Measurements from ENCODE around the gene ZBTB32. TPM values are rescaled to one million over a fixed set of nuclear protein-coding genes. Genes with fewer than 3 reads are reported as not detected.

The ZBTB32 gene
- total RNA-seq, 1 donor from 2014 or later = not detected

- H3K27ac ChIP-seq = no peak overlapping the region
- H4K20me1 ChIP-seq (ENCODE audit: low read depth) = peaks cover 17% of the 10 kb centered on the region
- Mint-ChIP-seq H3K4me3 (no peak overlapping the region), H3K27me3 (ENCODE audit: insufficient read depth, low read depth) (peaks cover 5% of the 10 kb centered on the region), H3K4me1 (peaks cover 9% of the 10 kb centered on the region), H3K36me3 (peaks cover 17% of the 10 kb centered on the region), H3K27ac (no peak overlapping the region), H3K9me3 (no peaks in the 10 kb centered on the region)
- DNase-seq (ENCODE audit: low spot score) = no peak
- no peak overlapping the region for H3K4me2 ChIP-seq
- H3K4me3 ChIP-seq = no peak overlapping the region
- peaks cover 33% of the 10 kb centered on the region for H3F3A ChIP-seq (ENCODE audit: low read depth)
- H3K4me1 ChIP-seq = peaks cover 9% of the 10 kb centered on the region
- no peaks in the 10 kb centered on the region for H3K27me3 ChIP-seq
- no peak overlapping the region for H2AFZ ChIP-seq (replicated peaks)
- no peaks in the 10 kb centered on the region for H3K9me3 ChIP-seq (ENCODE audit: low read depth)
- TF ChIP-seq CTCF (IDR thresholded peaks at IDR 0.05) (no peak), EZH2 (IDR thresholded peaks at IDR 0.05) (no peak), EZH2phosphoT487 (IDR thresholded peaks at IDR 0.05) (no peak)
- H3K79me2 ChIP-seq (ENCODE audit: low read depth) = no peaks in the 10 kb centered on the region
- H3K9ac ChIP-seq = no peak overlapping the region
- H3K36me3 ChIP-seq = no peaks in the 10 kb centered on the region
Observed at GRCh38 chr19:35736913-35737886, 32.8 kb downstream of the ZBTB32 start.

- TF ChIP-seq EZH2 (IDR thresholded peaks at IDR 0.05) (no peak), CTCF (IDR thresholded peaks at IDR 0.05) (no peak), EZH2phosphoT487 (IDR thresholded peaks at IDR 0.05) (no peak)
- peaks cover 17% of the 10 kb centered on the region for H3K36me3 Mint-ChIP-seq
- Histone ChIP-seq H3K4me1 (peaks cover 9% of the 10 kb centered on the region), H3K27ac (no peak overlapping the region), H3K4me2 (no peak overlapping the region), H3K9ac (no peak overlapping the region), H4K20me1 (ENCODE audit: low read depth) (peaks cover 17% of the 10 kb centered on the region), H3F3A (ENCODE audit: low read depth) (peaks cover 37% of the 10 kb centered on the region), H3K4me3 (no peak overlapping the region), H2AFZ (replicated peaks) (no peak overlapping the region), H3K79me2 (ENCODE audit: low read depth) (no peaks in the 10 kb centered on the region), H3K9me3 (ENCODE audit: low read depth) (no peaks in the 10 kb centered on the region), H3K27me3 (no peaks in the 10 kb centered on the region), H3K36me3 (no peaks in the 10 kb centered on the region)
- no peaks in the 10 kb centered on the region for H3K9me3 Mint-ChIP-seq
- peak overlapping the region; percentile 68 for H3K4me3 Mint-ChIP-seq
- H3K4me1 Mint-ChIP-seq = peaks cover 13% of the 10 kb centered on the region
- DNase-seq (ENCODE audit: low spot score) = no peak
- H3K27ac Mint-ChIP-seq = no peak overlapping the region
- peaks cover 9% of the 10 kb centered on the region for H3K27me3 Mint-ChIP-seq (ENCODE audit: insufficient read depth, low read depth)
Observed at GRCh38 chr19:35738021-35738886, 33.9 kb downstream of the ZBTB32 start.

GRCh38 chr19:35738887-35739229 is 34.5 kb downstream of the ZBTB32 start:
- DNase-seq (ENCODE audit: low spot score) = no peak
- peaks cover 9% of the 10 kb centered on the region for H3K4me1 ChIP-seq
- H3F3A ChIP-seq (ENCODE audit: low read depth) = peaks cover 37% of the 10 kb centered on the region
- H3K9ac ChIP-seq = no peak overlapping the region
- peaks cover 17% of the 10 kb centered on the region for H4K20me1 ChIP-seq (ENCODE audit: low read depth)
- H3K36me3 Mint-ChIP-seq = peaks cover 16% of the 10 kb centered on the region
- no peak overlapping the region for H3K4me2 ChIP-seq
- TF ChIP-seq EZH2phosphoT487 (IDR thresholded peaks at IDR 0.05) (no peak), CTCF (IDR thresholded peaks at IDR 0.05) (no peak), EZH2 (IDR thresholded peaks at IDR 0.05) (no peak)
- no peaks in the 10 kb centered on the region for H3K9me3 Mint-ChIP-seq
- H3K4me1 Mint-ChIP-seq = peaks cover 16% of the 10 kb centered on the region
- no peak overlapping the region for H2AFZ ChIP-seq (replicated peaks)
- H3K27ac ChIP-seq = no peak overlapping the region
- H3K4me3 ChIP-seq = no peak overlapping the region
- peaks cover 7% of the 10 kb centered on the region for H3K27me3 Mint-ChIP-seq (ENCODE audit: insufficient read depth, low read depth)
- H3K27ac Mint-ChIP-seq = no peak overlapping the region
- no peaks in the 10 kb centered on the region for H3K79me2 ChIP-seq (ENCODE audit: low read depth)
- peak overlapping the region; percentile 68 for H3K4me3 Mint-ChIP-seq
- H3K36me3 ChIP-seq = no peaks in the 10 kb centered on the region
- H3K9me3 ChIP-seq (ENCODE audit: low read depth) = no peaks in the 10 kb centered on the region
- H3K27me3 ChIP-seq = no peaks in the 10 kb centered on the region
